PC-9 (cell line): ENCODE data around the gene ACAP3. TPM values are rescaled to one million over a fixed set of nuclear protein-coding genes. Genes with fewer than 3 reads are reported as not detected.
A peak's percentile ranks its signal among the peaks of the same experiment; 100 is the strongest.

ENCODE experiments used
- BruUV-seq: library from RNA; stranded (reverse); fragments of 400-500 nt; replicated peaks from 2 replicates; lab custom pipeline; 2021; lab: Mats Ljungman, UMichigan
- CTCF ChIA-PET: fragments of 300-600 bp; sonication (Branson Sonifier 250); formaldehyde crosslinking; loops from one replicate; lab custom pipeline; 2022; ENCODE audit warnings: antibody characterized with exemption; lab: Charles Lee
- POLR2A ChIA-PET: fragments of 300-600 bp; sonication (Branson Sonifier 250); formaldehyde crosslinking; loops from one replicate; lab custom pipeline; 2022; ENCODE audit warnings: antibody characterized with exemption; ENCODE audit not compliant: unreplicated experiment; lab: Charles Lee
- DNase-seq, 2 experiments: peaks; one replicate each; pipeline versions ENCODE4 v3.0.0 to v3.0.0-alpha.2; 2015 to 2022; ENCODE audit warnings: mixed read lengths in 1 of 2
- H2AFZ ChIP-seq: fragments of 200-600 bp; sonication (generic); 2 replicates; pipeline ENCODE4 v1.8.1; 2017; ENCODE audit warnings: antibody characterized with exemption
- H3F3A ChIP-seq: fragments of 200-600 bp; sonication (generic); 2 replicates; pipeline ENCODE4 v1.8.1; 2017; ENCODE audit warnings: antibody characterized with exemption, mild to moderate bottlenecking, low read depth; ENCODE audit not compliant: insufficient read depth
- H3K27ac ChIP-seq: fragments of 200-600 bp; sonication (generic); 2 replicates; pipeline ENCODE4 v1.6.1; 2016; ENCODE audit warnings: mixed run types
- H3K27me3 ChIP-seq: fragments of 200-600 bp; sonication (generic); 2 replicates; pipeline ENCODE4 v1.6.1; 2016; ENCODE audit warnings: low read depth, mixed run types; ENCODE audit not compliant: insufficient read depth
- H3K36me3 ChIP-seq: fragments of 200-600 bp; sonication (generic); 2 replicates; pipeline ENCODE4 v1.6.1; 2016; ENCODE audit warnings: low read depth, mixed run types
- H3K4me1 ChIP-seq: fragments of 200-600 bp; sonication (generic); replicated peaks from 2 replicates; pipeline ENCODE4 v1.6.1; 2016; ENCODE audit warnings: mixed run types; ENCODE audit not compliant: insufficient read depth
- H3K4me2 ChIP-seq: fragments of 200-600 bp; sonication (generic); 2 replicates; pipeline ENCODE4 v1.6.1; 2017; ENCODE audit warnings: mixed run types
- H3K4me3 ChIP-seq: fragments of 200-600 bp; sonication (generic); 2 replicates; pipeline ENCODE4 v1.6.1; 2016; ENCODE audit warnings: mixed run types
- H3K79me2 ChIP-seq: fragments of 200-600 bp; sonication (generic); 2 replicates; pipeline ENCODE4 v1.6.1; 2017; ENCODE audit warnings: low read depth, mixed run types
- H3K9me2 ChIP-seq: fragments of 200-600 bp; sonication (generic); 2 replicates; pipeline ENCODE4 v1.8.1; 2017; ENCODE audit warnings: mild to moderate bottlenecking; ENCODE audit not compliant: insufficient read depth
- H3K9me3 ChIP-seq: fragments of 200-600 bp; sonication (generic); 2 replicates; pipeline ENCODE4 v1.8.1; 2016; ENCODE audit warnings: low read depth; ENCODE audit not compliant: insufficient read depth
- H4K20me1 ChIP-seq: fragments of 200-600 bp; sonication (generic); 2 replicates; pipeline ENCODE4 v1.8.1; 2017; ENCODE audit not compliant: insufficient read depth
- EZH2 ChIP-seq: fragments of 200-600 bp; sonication (generic); IDR thresholded peaks from 2 replicates; pipeline ENCODE4 v1.8.0; 2017; ENCODE audit warnings: antibody characterized with exemption, low read depth
- intact Hi-C: fragments of 100-400 bp; cut with micrococcal nuclease; formaldehyde crosslinking; loops from one replicate; pipeline ENCODE4 v1.10.0; 2022; ENCODE audit not compliant: unreplicated experiment
- total RNA-seq: library from RNA; stranded (reverse); gene quantifications from 2 replicates; pipeline ENCODE4 v1.2.3, GENCODE V29; 2021
- TF ChIP-seq, protein P1 (sequence below): fragments of 200-600 bp; sonication (generic); conservative IDR thresholded peaks from 2 replicates; pipeline ENCODE4 v1.6.1; 2017; ENCODE audit warnings: mixed run types, antibody characterized with exemption, mild to moderate bottlenecking, moderate library complexity

Gene ACAP3
- total RNA-seq, 1 experiment from 2014 or later, result 54.8 TPM

DNA sequence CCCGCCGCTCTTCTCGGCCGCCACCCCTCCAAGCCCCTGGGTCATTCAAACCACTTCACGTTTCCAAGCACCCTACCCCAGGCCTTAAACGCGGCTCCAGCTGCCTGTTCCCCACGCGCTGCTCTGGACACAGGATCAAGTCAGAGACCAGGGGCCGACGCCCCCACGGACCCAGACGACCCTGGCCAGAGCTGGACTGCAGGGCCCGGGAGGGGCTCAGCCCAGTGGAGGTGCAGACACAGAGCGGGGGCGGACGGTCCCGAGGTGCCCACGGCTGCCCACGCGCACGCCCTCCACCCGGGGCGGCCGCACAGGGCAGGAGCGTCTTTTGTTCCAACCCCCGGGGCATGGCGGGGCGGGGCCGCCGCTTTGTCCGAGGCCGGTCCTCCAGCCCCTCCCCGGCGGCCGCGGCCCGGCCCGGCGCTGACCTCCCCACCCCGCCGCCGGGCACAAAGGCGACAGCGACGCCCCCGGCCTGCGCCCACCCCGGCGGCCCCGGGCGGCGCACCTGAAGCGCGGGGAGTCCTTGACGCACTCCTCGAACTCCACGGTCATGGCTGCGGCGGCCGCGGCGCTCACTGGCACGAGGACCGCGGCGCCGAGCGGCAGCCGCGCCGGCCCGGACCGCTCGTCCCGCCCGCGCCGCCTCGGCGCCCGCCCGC, 338 bp downstream of the ACAP3 start:
- intact Hi-C loops, result loop anchor here (10.0 kb wide), 2 partner anchors 197 to 303 kb away; partner anchors contain the start of gene HES4
- Histone ChIP-seq H3K27me3 (no peaks in the 10 kb centered on the region), H2AFZ (0 out of 2 replicates have a peak overlapping the region, but pooled peaks have one; percentile 60), H3F3A (peaks cover 31% of the 10 kb centered on the region; the same call in 1 of the 2 replicates), H3K27ac (no peak overlapping the region), H4K20me1 (peaks cover 25% of the 10 kb centered on the region), H3K4me2 (peak overlapping the region; percentile 98), H3K79me2 (peaks cover 21% of the 10 kb centered on the region; the same call in 1 of the 2 replicates), H3K9me2 (no peaks in the 10 kb centered on the region), H3K9me3 (no peaks in the 10 kb centered on the region), H3K4me3 (peak overlapping the region; percentile 76), H3K36me3 (no peaks in the 10 kb centered on the region), H3K4me1 (peaks cover 36% of the 10 kb centered on the region)
- no peak for TF ChIP-seq EZH2
- TF ChIP-seq, protein P1, sequence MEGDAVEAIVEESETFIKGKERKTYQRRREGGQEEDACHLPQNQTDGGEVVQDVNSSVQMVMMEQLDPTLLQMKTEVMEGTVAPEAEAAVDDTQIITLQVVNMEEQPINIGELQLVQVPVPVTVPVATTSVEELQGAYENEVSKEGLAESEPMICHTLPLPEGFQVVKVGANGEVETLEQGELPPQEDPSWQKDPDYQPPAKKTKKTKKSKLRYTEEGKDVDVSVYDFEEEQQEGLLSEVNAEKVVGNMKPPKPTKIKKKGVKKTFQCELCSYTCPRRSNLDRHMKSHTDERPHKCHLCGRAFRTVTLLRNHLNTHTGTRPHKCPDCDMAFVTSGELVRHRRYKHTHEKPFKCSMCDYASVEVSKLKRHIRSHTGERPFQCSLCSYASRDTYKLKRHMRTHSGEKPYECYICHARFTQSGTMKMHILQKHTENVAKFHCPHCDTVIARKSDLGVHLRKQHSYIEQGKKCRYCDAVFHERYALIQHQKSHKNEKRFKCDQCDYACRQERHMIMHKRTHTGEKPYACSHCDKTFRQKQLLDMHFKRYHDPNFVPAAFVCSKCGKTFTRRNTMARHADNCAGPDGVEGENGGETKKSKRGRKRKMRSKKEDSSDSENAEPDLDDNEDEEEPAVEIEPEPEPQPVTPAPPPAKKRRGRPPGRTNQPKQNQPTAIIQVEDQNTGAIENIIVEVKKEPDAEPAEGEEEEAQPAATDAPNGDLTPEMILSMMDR, result no peak
- BruUV-seq, result no TSS peak
- ChIA-PET POLR2A (no interaction called here), CTCF (interaction anchor here (0.6 kb wide), 1 partner anchor 114 kb away, joined by 4 read pairs; the partner anchor contains the start of gene ANKRD65)
- DNase-seq, result peak in 1 of 2 experiments; percentile 68

DNA sequence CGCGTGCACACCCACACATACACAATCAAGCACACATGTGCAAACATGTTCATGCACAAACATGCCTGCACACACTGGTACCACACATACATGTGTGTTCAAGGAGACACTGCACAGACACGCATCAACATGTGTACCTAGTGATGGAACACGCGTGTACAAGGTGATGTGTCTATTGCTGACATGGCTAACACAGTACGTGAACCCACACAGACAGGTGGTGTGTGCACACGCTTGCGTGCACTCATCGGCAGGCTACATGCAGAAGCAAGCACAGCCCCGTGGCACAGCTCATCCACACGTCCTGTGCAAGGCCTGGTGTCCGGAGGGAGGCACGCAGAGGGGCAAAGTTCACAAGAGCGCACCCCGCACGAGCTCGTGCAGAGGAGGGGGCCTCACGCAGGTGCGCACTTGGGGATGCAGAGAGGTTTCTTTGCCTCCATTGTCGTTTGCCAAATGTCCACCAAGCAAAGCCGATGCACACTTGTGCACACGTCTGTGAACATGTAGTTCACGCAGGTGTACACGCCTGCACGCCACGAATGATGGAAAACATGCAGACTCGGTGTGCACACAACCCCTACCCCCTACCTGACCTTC, 969 bp downstream of the ACAP3 start:
- peaks cover 36% of the 10 kb centered on the region for H3K4me1 ChIP-seq
- peaks cover 30% of the 10 kb centered on the region; the same call in 1 of the 2 replicates for H3F3A ChIP-seq
- POLR2A ChIA-PET, result no interaction called here
- peak overlapping the region; percentile 98 for H3K4me2 ChIP-seq
- H3K9me3 ChIP-seq, result no peaks in the 10 kb centered on the region
- H3K4me3 ChIP-seq, result peak overlapping the region; percentile 76
- BruUV-seq, result TSS peak; percentile 14
- CTCF ChIA-PET, result interaction anchor here (0.6 kb wide), 1 partner anchor 114 kb away, joined by 4 read pairs; the partner anchor contains the start of gene ANKRD65
- peaks cover 21% of the 10 kb centered on the region; the same call in 1 of the 2 replicates for H3K79me2 ChIP-seq
- intact Hi-C loops, result loop anchor here (10.0 kb wide), 2 partner anchors 198 to 302 kb away; partner anchors contain the start of gene HES4
- H4K20me1 ChIP-seq, result peaks cover 24% of the 10 kb centered on the region
- H3K27ac ChIP-seq, result no peak overlapping the region
- TF ChIP-seq, protein P1, result no peak
- no peak for TF ChIP-seq EZH2
- H3K36me3 ChIP-seq, result no peaks in the 10 kb centered on the region
- H2AFZ ChIP-seq, result no peak overlapping the region
- H3K9me2 ChIP-seq, result no peaks in the 10 kb centered on the region
- no peak for DNase-seq
- H3K27me3 ChIP-seq, result no peaks in the 10 kb centered on the region

DNA sequence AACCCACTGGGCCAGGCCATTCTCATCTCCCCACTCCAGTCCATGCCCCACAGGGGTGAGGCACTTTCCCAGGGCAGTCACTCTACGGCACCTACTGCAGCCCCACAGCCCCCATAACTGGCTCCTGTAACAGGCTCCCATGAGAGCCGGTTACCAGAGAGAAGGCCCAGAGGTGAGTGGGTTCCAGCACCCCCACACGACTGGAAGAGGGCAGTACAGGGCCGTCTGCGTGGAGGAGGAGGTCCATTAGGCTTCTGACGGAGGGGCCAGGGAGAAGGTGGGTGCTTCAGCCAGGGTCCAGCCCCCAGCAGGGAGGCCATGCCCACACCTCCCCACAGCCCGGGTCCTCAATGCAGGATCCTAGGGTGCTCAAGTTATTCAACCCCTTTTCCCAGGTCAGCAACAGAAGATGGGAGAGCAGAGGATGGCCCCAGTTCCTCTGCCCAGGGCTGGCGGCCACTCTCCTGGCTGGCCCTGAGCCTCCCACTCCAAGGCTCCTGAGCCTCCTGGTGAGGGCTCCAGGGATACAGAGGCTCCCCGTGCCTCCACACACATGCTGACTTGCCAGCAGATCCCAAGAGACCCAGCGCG, 1.6 kb downstream of the ACAP3 start:
- H3K9me2 ChIP-seq, result no peaks in the 10 kb centered on the region
- peaks cover 18% of the 10 kb centered on the region; the same call in 1 of the 2 replicates for H4K20me1 ChIP-seq
- no peak overlapping the region for H3K27ac ChIP-seq
- H3K36me3 ChIP-seq, result no peaks in the 10 kb centered on the region
- TF ChIP-seq, protein P1, result no peak
- TF ChIP-seq EZH2, result no peak
- H3K79me2 ChIP-seq, result peaks cover 21% of the 10 kb centered on the region; the same call in 1 of the 2 replicates
- intact Hi-C loops, result loop anchor here (10.0 kb wide), 2 partner anchors 199 to 301 kb away; partner anchors contain the start of gene HES4
- no TSS peak for BruUV-seq
- H2AFZ ChIP-seq, result no peak overlapping the region
- peak overlapping the region; percentile 98 for H3K4me2 ChIP-seq
- no peaks in the 10 kb centered on the region for H3K27me3 ChIP-seq
- ChIA-PET CTCF (no interaction called here), POLR2A (no interaction called here)
- DNase-seq, result no peak
- H3K4me3 ChIP-seq, result no peak overlapping the region
- peaks cover 36% of the 10 kb centered on the region for H3K4me1 ChIP-seq
- peaks cover 24% of the 10 kb centered on the region; the same call in 1 of the 2 replicates for H3F3A ChIP-seq
- H3K9me3 ChIP-seq, result no peaks in the 10 kb centered on the region
